ENCODE results near the gene VMAC.

VMAC gene

GRCh38 chr19:5958074-5958850 is 53.6 kb downstream of the VMAC start:
- TF ChIP-seq, protein P1, sequence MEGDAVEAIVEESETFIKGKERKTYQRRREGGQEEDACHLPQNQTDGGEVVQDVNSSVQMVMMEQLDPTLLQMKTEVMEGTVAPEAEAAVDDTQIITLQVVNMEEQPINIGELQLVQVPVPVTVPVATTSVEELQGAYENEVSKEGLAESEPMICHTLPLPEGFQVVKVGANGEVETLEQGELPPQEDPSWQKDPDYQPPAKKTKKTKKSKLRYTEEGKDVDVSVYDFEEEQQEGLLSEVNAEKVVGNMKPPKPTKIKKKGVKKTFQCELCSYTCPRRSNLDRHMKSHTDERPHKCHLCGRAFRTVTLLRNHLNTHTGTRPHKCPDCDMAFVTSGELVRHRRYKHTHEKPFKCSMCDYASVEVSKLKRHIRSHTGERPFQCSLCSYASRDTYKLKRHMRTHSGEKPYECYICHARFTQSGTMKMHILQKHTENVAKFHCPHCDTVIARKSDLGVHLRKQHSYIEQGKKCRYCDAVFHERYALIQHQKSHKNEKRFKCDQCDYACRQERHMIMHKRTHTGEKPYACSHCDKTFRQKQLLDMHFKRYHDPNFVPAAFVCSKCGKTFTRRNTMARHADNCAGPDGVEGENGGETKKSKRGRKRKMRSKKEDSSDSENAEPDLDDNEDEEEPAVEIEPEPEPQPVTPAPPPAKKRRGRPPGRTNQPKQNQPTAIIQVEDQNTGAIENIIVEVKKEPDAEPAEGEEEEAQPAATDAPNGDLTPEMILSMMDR (conservative IDR thresholded peaks at IDR 0.05; ENCODE audit: control insufficient read depth, insufficient read depth, low read depth, low read length) = no peak

DNA sequence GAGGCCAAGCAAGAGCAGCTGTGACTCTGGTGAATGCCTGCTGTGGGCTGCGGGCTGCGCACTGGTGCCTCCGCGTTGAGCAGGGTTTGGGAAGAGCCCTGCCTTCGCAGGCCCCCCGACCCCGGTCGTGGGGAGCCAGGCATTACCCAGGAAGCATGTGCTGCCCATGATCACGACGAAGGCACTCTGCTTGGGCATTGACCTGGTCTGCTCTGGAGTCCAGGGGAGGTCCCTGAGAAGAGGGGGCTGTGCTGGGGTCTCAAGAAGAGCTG is 54.1 kb downstream of the VMAC start:
- TF ChIP-seq, protein P1 (conservative IDR thresholded peaks at IDR 0.05; ENCODE audit: control insufficient read depth, insufficient read depth, low read depth, low read length) = no peak
- no peak for DNase-seq (ENCODE audit: low read depth)
- H3K4me3 ChIP-seq (ENCODE audit: control insufficient read depth, low read depth, low read length) = no peak overlapping the region

More at GRCh38 chr19:5958074-5958850, 53.6 kb downstream of the VMAC start:
- no peak for DNase-seq (ENCODE audit: low read depth)
- H3K4me3 ChIP-seq (ENCODE audit: control insufficient read depth, low read depth, low read length) = no peak overlapping the region

DNA sequence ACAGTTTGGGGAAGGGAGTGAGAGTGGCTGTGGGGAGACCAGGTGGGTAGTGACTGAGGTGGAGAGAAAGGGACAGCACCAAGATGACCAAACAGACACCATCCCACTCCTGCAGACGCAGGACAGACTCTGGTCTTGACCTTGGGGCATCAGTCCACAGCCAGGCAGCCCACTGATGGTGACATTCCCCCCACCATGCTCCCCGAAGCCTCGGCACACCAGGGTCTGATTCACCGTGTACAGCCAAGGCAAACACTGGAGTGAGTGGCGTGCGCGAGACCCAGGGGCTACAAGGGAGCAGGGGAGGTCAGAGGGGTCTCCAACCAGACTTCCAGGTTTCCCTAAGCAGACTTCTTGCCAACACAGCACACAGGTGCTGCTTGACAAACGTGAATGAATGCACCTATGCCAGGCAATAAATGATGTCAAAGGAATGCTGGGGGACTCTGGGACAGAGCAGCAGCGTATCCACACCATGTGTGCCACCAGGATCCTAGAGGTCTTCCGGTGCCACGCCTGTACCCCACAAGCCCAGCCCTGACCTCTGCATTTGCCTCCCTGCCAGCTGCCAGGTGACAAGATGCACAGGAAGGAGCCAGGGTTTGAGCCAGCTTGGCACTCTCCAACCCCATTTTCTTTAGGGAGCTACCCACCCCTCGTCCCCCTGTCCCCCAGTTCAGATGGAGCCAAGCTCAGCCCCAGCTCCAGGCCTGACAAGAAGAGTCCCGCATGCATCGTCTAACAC is 54.8 kb downstream of the VMAC start:
- DNase-seq (ENCODE audit: low read depth) = no peak
- TF ChIP-seq, protein P1 (conservative IDR thresholded peaks at IDR 0.05; ENCODE audit: control insufficient read depth, insufficient read depth, low read depth, low read length) = no peak
- no peak overlapping the region for H3K4me3 ChIP-seq (ENCODE audit: control insufficient read depth, low read depth, low read length)
